Vagina (tissue), 2 donors: ENCODE results near the gene MCIDAS. TPM values are rescaled to one million over a fixed set of nuclear protein-coding genes. Genes with fewer than 3 reads are reported as not detected.

Experiments used
- DNase-seq, 2 donors: peaks; one replicate each; pipeline ENCODE4 v3.0.0-alpha.2; 2017; ENCODE audit errors: extremely low spot score in 2 of 2
- H3K27ac ChIP-seq: fragments of 200-600 bp; sonication (generic); one replicate; pipeline ENCODE4 v1.5.1; 2019
- H3K27me3 ChIP-seq: fragments of 200-600 bp; sonication (generic); one replicate; pipeline ENCODE4 v1.5.1; 2019
- H3K36me3 ChIP-seq, 2 donors: fragments of 200-600 bp; sonication (generic); one replicate each; pipeline ENCODE4 v1.5.1; 2017 to 2019
- H3K4me1 ChIP-seq: fragments of 200-600 bp; sonication (generic); one replicate; pipeline ENCODE4 v1.5.1; 2019
- H3K4me3 ChIP-seq, 2 donors: fragments of 200-600 bp; sonication (generic); 1 replicate in 1 of 2; 2 replicates in 1 of 2; pipeline ENCODE4 v1.5.1; 2016 to 2019
- H3K9me3 ChIP-seq: fragments of 200-600 bp; sonication (generic); one replicate; pipeline ENCODE4 v1.5.1; 2019
- CTCF ChIP-seq, 3 experiments: fragments of 450-650 bp in 2 of 3; fragments of 200-600 bp in 1 of 3; sonication (generic) in 1 of 3; IDR thresholded peaks; one replicate each; pipeline ENCODE4 v1.5.1; 2017 to 2019; ENCODE audit warnings: antibody characterized with exemption in 3 of 3, mild to moderate bottlenecking in 2 of 3, moderate library complexity in 2 of 3
- POLR2A ChIP-seq, 2 donors: fragments of 450-650 bp; IDR thresholded peaks; one replicate each; pipeline ENCODE4 v1.6.1; 2017; ENCODE audit warnings: antibody characterized with exemption in 2 of 2, mild to moderate bottlenecking in 2 of 2, moderate library complexity in 2 of 2
- POLR2AphosphoS5 ChIP-seq, 2 donors: sonication (generic); formaldehyde crosslinking; IDR thresholded peaks; one replicate each; pipeline ENCODE4 v1.9.0; 2017; ENCODE audit warnings: antibody characterized with exemption in 2 of 2, mild to moderate bottlenecking in 2 of 2, low read depth in 1 of 2; ENCODE audit not compliant: insufficient read depth in 1 of 2
- intact Hi-C: fragments of 100-400 bp; cut with DNase I; formaldehyde crosslinking; loops from one replicate; pipeline ENCODE4 v1.15.1; 2023
- total RNA-seq: library from RNA; depleted of rRNA; stranded (reverse); fragments of >200 nt; gene quantifications from one replicate; pipeline ENCODE4 v1.2.3, GENCODE V29; 2016

MCIDAS gene
- total RNA-seq, 1 donor from 2014 or later = not detected

- intact Hi-C loops = no loop called here
- peaks cover 52% of the 10 kb centered on the region for H3K4me1 ChIP-seq
- TF ChIP-seq CTCF (IDR thresholded peaks at IDR 0.05) = no peak
- no peak for TF ChIP-seq POLR2AphosphoS5 (IDR thresholded peaks at IDR 0.05; ENCODE audit: insufficient read depth in 1 of 2, low read depth in 1 of 2)
- TF ChIP-seq POLR2A (IDR thresholded peaks at IDR 0.05) = no peak
Measured at GRCh38 chr5:55231919-55232270, 4.8 kb upstream of the MCIDAS start.

GRCh38 chr5:55231029-55231918, 4.2 kb upstream of the MCIDAS start:
- Histone ChIP-seq H3K4me3 (peak overlapping the region; percentile 58), H3K4me1 (peaks cover 58% of the 10 kb centered on the region), H3K27ac (no peak overlapping the region), H3K36me3 (no peaks in the 10 kb centered on the region), H3K9me3 (no peaks in the 10 kb centered on the region), H3K27me3 (peaks cover 28% of the 10 kb centered on the region)
- intact Hi-C loops = no loop called here
- TF ChIP-seq POLR2AphosphoS5 (IDR thresholded peaks at IDR 0.05; ENCODE audit: insufficient read depth in 1 of 2, low read depth in 1 of 2) (no peak), POLR2A (IDR thresholded peaks at IDR 0.05) (no peak), CTCF (IDR thresholded peaks at IDR 0.05) (no peak)
- no peak for DNase-seq

More at GRCh38 chr5:55231919-55232270, 4.8 kb upstream of the MCIDAS start:
- H3K27me3 ChIP-seq = peaks cover 26% of the 10 kb centered on the region
- H3K36me3 ChIP-seq = no peaks in the 10 kb centered on the region
- peak overlapping the region; percentile 58 for H3K4me3 ChIP-seq
- no peak overlapping the region for H3K27ac ChIP-seq
- DNase-seq = no peak
- H3K9me3 ChIP-seq = no peaks in the 10 kb centered on the region

GRCh38 chr5:55230086-55230629, 3.0 kb upstream of the MCIDAS start:
- TF ChIP-seq CTCF (IDR thresholded peaks at IDR 0.05) (no peak), POLR2AphosphoS5 (IDR thresholded peaks at IDR 0.05; ENCODE audit: insufficient read depth in 1 of 2, low read depth in 1 of 2) (no peak), POLR2A (IDR thresholded peaks at IDR 0.05) (no peak)
- H3K27ac ChIP-seq = no peak overlapping the region
- no peaks in the 10 kb centered on the region for H3K36me3 ChIP-seq
- H3K4me1 ChIP-seq = peaks cover 60% of the 10 kb centered on the region
- H3K9me3 ChIP-seq = no peaks in the 10 kb centered on the region
- intact Hi-C loops = no loop called here
- no peak overlapping the region for H3K4me3 ChIP-seq
- H3K27me3 ChIP-seq = peaks cover 28% of the 10 kb centered on the region
- no peak for DNase-seq

DNA sequence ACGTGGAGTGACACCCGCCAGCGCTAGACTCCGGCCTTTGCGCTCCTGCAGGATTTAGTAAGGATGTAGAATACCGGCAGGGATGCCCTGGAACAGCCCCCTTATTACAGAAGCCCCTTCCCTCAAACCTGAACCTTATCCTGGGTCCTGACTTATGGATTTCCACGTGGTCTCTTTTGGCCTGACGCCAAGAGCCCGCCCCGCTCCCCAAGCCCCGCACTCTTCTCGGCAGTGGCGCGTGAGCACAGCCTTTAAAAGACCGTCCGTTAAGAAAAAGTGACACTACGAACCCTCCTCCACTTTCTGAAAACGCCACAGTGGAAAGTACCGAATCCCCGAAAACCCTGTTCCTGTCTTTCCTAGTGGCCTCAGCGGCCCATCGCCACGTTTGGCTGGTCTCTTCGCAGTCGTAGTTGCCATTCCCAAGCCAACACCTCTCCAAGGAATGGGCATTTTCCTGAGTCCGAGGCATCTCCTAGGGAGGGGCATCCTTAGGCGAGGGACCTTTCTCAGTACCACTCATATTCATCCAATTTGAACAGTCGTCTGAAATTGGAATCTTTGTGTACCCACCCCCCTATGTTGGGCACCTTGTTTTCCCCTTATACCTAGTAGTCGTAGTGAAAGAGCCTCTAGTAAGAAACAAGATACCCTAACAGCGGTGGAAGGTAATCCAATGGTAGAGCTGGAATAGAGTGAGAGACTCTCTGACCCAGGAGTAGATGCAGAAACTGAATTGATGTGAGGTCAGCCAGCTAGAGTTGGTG, 732 bp upstream of the MCIDAS start:
- DNase-seq = no peak
- H3K36me3 ChIP-seq = no peaks in the 10 kb centered on the region
- H3K27me3 ChIP-seq = peaks cover 25% of the 10 kb centered on the region
- H3K4me1 ChIP-seq = peaks cover 48% of the 10 kb centered on the region
- peak overlapping the region; percentile 27 to 41 for H3K4me3 ChIP-seq
- intact Hi-C loops = no loop called here
- TF ChIP-seq POLR2A (IDR thresholded peaks at IDR 0.05) (no peak), POLR2AphosphoS5 (IDR thresholded peaks at IDR 0.05; ENCODE audit: insufficient read depth in 1 of 2, low read depth in 1 of 2) (no peak), CTCF (IDR thresholded peaks at IDR 0.05) (no peak)
- H3K27ac ChIP-seq = no peak overlapping the region
- no peaks in the 10 kb centered on the region for H3K9me3 ChIP-seq
